Fibroblast of the aortic adventitia (primary cell): ENCODE measurements around the gene ESX1. TPM values are rescaled to one million over a fixed set of nuclear protein-coding genes. Genes with fewer than 3 reads are reported as not detected.
"Not testable (repeated sequence)": the region's sequence is repeated elsewhere in the genome, so short reads cannot be mapped to it uniquely, and the experiment has no call there.

Experiments used
- DNase-seq: peaks from one replicate; pipeline ENCODE4 v3.0.0-alpha.2; 2010; ENCODE audit warnings: low read depth
- H3K4me3 ChIP-seq: 2 replicates; pipeline ENCODE4 v1.5.1; 2011; ENCODE audit warnings: low read depth, mild to moderate bottlenecking, control low read depth, low read length, moderate library complexity
- CTCF ChIP-seq: IDR thresholded peaks from 2 replicates; pipeline ENCODE4 v1.5.1; 2011; ENCODE audit warnings: mild to moderate bottlenecking, low read length, control low read depth, inconsistent platforms; ENCODE audit not compliant: insufficient read depth
- total RNA-seq: library from RNA; depleted of rRNA; stranded (reverse); fragments of >200 nt; gene quantifications from 2 replicates; pipeline ENCODE4 v1.2.3, GENCODE V29; 2012; ENCODE audit warnings: low replicate concordance

ESX1 gene
- total RNA-seq, 1 donor: not detected

- no peak overlapping the region for H3K4me3 ChIP-seq
- no peak for TF ChIP-seq CTCF
- DNase-seq: no peak
Observed at GRCh38 chrX:104253567-104254441, 929 bp downstream of the ESX1 start.

GRCh38 chrX:104250470-104250869, 4.3 kb downstream of the ESX1 start:
- TF ChIP-seq CTCF: no peak

GRCh38 chrX:104230060-104230459, 24.7 kb downstream of the ESX1 start:
- H3K4me3 ChIP-seq, DNase-seq: not testable (repeated sequence)

More at GRCh38 chrX:104250470-104250869, 4.3 kb downstream of the ESX1 start:
- no peak overlapping the region for H3K4me3 ChIP-seq
- no peak for DNase-seq

GRCh38 chrX:104211187-104211586, 43.5 kb downstream of the ESX1 start:
- H3K4me3 ChIP-seq: no peak overlapping the region
- DNase-seq: no peak
- TF ChIP-seq CTCF: no peak

- H3K4me3 ChIP-seq: no peak overlapping the region
- TF ChIP-seq CTCF: no peak
- DNase-seq: no peak
Observed at GRCh38 chrX:104205548-104205947, 49.2 kb downstream of the ESX1 start.

Other genes starting within 250 kb of the ESX1 start
- gene H2BW1, start 241.2 kb downstream of the ESX1 start, total RNA-seq: not detected in 2 replicates
- not detected in 2 replicates for gene H2BW2, start 215.0 kb downstream of the ESX1 start, total RNA-seq
- 3.3 and 5.1 TPM in 2 replicates for gene TMSB15C, start 178.7 kb downstream of the ESX1 start, total RNA-seq
- gene ZCCHC18, start 142.4 kb downstream of the ESX1 start, total RNA-seq: 0.27 and 2.4 TPM in 2 replicates
- gene SLC25A53, start 97.9 kb downstream of the ESX1 start, total RNA-seq: 3.6 and 12.9 TPM in 2 replicates
- 10.5 and 16.7 TPM in 2 replicates for gene FAM199X, start 88.5 kb downstream of the ESX1 start, total RNA-seq